NCI-H510A treated with DMSO at 0.1 percent for 48 hours (cell line): ENCODE data around the gene DRG2.

Source experiments
- DNase-seq: peaks from one replicate; lab custom pipeline; 2025; lab: John Stamatoyannopoulos, UW

DRG2 gene

DNA sequence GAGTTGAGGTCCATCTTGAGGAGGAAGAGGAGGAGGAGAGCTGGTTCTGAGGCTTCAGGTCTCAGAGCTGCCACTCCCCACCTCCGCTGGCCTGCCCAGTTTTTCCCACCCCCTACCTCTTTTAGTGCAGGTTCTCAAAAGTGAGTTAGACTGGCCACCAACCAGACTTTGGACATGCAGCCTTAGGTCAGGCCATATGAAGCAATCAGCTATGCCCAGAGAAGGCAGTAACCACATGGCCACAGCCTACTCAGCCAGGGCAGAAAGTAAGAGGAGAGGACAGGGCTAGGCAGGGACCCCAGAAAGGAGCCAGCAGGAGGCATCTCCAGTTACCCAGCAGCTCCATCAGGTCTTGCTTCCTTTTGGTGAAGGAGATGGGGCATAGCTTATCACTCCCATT is 29.8 kb downstream of the DRG2 start:
- no peak for DNase-seq

DNA sequence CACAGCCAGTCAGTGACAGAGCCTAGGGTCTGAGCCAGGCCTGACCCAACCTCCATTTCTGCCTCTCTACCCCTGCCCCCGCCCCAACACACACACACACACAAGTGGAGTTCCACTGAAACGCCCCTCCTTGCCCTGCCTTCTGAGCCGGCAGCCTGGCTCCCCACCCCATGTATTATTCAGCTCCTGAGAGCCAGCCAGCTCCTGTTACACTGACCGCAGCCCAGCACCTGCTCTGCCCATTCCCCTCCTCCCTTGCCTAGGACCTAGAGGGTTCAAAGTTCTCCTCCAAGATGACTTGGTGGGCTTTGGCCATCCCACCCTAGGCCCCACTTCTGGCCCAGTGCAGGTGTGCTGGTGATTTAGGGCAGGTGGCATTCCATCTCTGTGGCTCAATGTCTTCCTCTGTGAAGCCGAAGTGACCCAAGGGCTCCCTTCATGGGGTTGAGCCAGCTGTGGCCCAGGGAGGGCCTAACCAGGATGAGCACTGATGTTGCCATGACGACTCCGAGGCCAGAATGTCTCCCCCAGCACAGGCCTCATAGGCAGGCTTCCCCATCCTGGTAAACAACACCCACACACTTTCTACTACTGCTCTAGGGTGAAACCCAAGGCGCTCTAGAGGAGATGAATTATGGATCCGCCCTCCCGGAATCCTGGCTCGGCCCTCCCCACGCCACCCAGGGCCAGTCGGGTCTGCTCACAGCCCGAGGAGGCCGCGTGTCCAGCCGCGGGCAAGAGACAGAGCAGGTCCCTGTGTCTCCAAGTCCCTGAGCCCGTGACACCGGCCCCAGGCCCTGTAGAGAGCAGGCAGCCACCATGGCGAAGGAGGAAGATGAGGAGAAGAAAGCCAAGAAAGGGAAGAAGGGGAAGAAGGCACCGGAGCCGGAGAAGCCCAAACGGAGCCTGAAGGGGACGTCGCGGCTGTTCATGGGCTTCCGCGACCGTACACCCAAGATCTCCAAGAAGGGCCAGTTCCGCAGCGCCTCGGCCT is 30.5 kb downstream of the DRG2 start:
- DNase-seq = no peak

DNA sequence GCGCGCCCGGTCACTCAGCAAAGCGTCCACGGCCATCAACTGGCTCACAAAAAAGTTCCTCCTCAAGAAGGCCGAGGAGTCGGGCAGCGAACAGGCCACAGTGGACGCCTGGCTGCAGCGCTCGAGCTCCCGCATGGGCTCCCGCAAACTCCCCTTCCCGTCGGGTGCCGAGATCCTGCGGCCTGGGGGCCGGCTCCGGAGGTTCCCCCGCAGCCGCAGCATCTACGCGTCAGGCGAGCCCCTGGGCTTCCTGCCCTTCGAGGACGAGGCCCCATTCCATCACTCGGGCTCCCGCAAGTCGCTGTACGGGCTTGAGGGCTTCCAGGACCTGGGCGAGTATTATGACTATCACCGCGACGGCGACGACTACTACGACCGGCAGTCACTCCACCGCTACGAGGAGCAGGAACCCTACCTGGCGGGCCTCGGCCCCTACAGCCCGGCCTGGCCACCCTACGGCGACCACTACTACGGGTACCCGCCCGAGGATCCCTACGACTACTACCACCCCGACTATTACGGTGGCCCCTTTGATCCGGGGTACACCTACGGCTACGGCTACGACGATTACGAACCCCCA is 31.5 kb downstream of the DRG2 start:
- no peak for DNase-seq

DNA sequence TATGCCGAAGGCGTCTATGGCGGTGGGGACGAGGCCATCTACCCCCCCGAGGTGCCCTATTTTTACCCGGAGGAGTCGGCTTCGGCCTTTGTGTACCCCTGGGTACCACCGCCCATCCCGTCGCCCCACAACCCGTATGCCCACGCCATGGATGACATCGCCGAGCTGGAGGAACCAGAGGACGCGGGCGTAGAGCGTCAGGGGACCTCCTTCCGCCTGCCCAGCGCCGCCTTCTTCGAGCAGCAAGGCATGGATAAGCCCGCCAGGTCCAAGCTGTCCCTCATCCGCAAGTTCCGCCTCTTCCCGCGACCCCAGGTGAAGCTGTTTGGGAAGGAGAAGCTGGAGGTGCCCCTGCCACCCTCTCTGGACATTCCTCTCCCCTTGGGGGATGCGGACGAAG is 32.2 kb downstream of the DRG2 start:
- no peak for DNase-seq

DNA sequence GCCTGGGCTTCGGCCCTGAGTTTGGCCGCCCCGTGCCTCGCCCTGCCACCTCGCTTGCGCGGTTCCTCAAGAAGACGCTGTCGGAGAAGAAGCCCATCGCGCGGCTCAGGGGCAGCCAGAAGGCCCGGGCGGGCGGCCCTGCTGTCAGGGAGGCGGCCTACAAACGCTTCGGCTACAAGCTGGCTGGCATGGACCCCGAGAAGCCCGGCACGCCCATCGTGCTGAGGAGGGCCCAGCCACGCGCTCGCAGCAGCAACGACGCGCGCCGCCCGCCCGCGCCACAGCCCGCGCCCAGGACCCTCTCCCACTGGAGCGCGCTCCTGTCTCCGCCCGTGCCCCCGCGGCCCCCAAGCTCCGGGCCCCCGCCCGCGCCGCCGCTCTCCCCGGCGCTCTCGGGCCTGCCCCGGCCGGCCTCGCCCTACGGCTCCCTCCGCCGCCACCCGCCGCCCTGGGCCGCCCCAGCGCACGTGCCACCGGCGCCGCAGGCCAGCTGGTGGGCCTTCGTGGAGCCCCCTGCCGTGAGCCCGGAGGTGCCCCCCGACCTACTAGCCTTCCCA is 32.8 kb downstream of the DRG2 start:
- DNase-seq = no peak

DNA sequence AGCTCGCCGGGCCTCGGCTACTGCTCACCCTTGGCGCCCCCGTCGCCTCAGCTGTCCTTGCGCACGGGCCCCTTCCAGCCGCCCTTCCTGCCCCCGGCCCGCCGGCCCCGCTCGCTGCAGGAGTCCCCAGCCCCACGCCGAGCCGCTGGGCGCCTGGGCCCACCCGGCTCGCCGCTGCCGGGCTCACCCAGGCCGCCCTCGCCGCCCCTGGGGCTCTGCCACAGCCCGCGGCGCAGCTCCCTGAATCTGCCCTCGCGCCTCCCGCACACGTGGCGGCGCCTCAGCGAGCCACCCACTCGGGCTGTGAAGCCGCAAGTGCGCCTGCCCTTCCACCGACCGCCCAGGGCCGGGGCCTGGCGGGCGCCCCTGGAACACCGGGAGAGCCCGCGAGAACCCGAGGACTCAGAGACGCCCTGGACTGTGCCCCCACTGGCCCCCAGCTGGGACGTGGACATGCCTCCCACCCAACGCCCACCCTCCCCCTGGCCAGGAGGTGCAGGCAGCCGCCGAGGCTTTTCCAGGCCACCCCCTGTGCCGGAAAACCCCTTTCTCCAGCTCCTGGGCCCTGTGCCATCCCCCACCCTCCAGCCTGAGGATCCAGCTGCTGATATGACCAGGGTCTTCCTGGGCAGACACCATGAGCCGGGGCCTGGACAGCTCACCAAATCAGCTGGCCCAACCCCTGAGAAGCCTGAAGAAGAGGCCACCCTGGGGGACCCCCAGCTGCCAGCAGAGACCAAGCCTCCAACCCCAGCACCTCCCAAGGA is 33.6 kb downstream of the DRG2 start:
- DNase-seq = no peak

DNA sequence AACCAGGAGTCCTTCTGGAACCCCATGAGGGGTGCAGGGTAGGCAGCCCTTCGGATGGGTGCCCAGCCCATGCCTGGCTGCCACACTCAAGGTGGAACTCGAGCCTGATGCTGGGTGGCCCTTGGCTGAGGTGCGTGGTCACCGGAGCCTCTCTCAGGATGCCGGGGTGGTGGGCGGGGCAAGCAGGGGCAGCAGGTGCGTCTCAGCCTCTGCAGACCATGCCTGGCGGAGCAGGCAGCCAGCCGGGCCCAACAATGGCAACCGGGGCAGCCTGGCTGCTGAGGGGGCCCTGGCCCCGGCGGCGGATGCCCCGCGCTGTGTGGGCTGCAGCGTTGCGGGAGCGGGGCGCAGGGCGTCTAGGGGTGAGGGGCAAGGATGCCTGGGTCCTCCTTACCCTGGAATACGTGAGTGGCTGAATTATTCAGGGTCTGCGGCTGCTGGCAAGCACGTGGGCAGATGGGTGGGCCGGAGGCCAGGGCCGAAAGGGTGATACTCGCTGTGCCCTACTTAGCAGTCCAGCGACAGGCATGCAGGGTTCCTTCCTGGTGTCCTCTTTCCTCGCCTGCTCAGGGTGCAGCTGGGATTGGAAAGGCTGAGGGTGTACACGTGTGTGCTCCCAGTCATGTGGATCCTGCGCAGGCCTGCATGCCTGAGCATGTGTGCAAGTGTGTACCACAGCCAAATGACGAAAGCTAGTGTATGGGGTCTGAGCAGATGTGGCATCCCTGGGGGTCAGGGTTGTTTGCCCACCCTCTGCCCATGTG is 35.4 kb downstream of the DRG2 start:
- no peak for DNase-seq

DNA sequence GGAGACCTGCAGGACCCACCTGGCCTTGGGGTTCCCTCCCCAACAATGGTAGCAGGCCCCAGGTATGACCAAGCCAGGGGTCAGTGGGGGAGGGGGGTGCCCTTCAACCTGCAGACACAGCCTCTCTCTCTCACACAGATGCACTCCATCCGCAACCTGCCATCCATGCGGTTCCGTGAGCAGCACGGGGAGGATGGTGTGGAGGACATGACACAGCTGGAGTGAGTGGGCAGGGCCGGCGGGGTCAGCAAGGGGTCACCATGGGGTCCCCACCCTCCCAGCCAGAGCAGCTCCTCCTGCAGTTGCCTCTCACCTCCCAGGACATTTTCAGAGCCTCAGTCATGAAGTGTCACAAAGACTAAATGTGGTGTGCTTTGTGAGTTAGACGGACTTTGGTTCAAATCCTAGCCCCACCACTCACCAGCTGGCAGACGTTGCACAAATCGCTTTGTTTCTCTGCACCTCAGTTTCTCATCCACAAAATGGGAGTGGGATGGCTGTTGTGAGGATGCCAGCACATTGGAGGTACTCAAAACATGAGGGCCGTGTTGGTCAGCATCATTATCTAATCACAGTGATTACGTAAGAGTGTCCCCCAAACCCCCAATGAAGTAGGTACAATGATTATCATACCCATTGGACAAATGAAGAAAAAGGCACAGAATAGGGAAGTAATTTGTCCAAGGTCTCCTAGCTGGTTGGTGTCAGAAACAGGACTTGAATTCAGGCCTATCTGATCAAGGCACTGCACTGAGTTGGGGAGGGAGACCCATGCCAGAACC is 36.8 kb downstream of the DRG2 start:
- no peak for DNase-seq

DNA sequence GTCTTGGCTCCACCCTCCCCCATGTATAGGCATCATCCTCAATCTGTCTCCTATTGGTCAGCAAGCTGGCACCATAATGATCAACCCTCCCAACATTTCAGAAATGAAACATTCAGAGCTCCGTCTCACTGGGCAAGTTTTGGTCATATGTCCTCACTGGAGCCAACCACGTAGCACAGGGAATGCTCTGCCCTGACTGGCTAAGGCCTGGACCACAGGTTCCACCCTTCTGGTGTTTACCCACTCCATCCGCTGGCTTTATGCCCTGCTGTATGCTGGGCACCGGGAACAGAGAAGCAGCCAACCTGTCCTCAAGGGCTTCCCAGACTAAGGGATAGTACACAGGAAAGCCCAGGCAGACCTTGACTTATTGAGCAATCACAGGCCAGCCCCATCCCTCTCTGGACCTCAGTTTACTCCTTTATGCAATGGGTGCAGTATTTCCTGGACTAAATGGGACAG is 41.3 kb downstream of the DRG2 start:
- peak; percentile 46 for DNase-seq

DNA sequence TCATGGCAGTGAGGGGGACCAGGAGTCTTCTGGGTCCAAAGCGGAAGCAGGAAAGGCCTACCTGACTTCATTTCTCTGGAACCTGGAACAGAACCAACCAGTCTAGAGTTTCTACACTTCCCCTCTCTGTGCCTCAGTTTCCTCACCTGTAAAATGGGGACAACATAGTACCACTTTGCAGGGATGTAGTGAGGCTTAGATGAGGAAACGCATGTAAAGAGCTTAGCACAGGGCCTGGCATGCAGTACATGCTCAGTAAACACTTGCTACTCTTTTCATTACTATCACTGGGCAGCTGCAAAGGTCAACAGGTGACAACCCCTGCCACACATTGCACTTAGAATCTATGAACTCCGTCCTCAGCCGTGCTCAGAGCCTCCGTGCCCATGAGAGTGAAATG is 45.0 kb downstream of the DRG2 start:
- no peak for DNase-seq

DNA sequence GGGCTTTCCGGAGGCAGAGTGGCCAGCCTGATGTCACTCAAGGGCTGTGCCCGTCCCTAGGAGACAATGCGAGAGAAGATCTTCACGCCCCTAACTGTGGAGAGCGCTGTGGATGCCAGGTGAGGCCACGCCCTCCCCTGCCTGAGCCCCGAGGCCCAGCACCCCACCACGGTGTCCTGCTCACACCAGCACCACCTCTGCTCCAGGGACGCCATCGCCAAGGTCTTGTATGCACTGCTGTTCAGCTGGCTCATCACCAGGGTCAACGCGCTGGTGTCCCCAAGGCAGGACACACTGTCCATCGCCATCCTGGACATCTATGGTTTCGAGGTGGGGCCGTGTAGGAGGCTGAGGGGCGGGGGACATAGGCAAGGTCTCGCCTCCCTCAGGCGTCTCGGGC is 48.6 kb downstream of the DRG2 start:
- no peak for DNase-seq

DNA sequence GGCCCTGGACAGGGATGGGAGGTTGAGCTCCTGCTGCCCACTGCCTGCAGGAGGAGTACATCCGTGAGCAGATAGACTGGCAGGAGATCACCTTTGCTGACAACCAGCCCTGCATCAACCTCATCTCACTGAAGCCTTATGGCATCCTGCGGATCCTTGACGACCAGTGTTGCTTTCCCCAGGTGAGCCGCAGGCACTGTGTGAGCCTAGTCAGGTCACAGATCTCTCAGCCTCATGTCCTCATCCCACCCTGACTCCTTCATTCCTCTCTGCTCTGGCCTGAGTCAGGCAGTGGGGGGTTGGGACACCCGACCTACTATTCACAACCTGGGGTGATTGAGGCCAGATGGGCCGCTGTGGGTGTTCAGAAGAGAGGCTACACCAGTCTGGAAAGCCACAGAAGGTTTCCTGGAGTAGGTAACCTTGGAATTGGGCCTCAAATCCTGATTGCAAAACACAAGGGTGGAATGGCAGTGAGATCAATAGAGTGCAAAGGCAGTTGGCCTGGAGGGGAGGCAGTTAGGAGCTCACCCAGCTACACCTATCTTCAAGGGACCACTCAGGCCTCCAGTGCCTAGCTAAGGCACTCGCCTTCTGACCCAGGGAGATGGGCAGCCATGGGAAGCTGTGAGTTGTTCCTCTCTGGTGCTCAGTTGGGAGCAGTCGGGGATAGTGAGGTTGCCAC is 50.5 kb downstream of the DRG2 start:
- no peak for DNase-seq

DNA sequence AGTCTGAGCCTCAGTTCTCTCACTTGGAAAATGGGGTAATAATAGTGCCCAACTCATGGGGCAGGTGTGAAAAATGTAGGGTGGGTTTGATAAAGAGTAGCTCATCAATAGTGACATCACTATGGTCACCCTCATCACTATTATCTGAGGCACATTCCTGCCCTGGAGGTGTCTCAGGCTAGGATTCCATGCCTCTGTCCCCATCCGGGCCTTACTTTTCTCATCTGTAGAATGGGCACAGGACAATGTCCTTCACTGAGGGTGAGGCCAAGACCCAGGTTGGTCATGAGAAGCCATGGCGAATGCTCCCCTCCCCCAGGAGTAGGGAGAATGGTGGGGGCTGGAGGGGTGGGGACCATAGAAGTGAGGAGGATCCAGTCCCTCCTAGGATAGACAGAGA is 51.3 kb downstream of the DRG2 start:
- DNase-seq = no peak

DNA sequence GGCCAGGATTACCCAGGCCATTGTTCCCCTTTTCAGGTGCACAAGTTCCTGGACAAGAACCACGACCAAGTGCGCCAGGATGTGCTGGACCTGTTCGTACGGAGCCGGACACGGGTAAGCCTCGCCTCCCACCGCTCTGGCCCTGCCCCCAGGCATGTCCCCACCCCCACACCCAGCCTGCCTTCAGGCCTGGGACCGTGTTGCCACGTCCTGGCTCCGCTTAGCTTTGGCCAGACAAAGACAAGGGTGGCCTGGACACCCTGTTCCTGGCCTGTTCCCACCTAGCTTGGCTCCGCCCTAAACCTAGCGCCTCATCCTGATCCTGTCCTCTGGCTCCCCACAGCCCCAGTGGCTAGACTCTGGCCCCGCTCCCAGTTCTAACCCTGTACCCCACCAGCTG is 51.8 kb downstream of the DRG2 start:
- DNase-seq = no peak

DNA sequence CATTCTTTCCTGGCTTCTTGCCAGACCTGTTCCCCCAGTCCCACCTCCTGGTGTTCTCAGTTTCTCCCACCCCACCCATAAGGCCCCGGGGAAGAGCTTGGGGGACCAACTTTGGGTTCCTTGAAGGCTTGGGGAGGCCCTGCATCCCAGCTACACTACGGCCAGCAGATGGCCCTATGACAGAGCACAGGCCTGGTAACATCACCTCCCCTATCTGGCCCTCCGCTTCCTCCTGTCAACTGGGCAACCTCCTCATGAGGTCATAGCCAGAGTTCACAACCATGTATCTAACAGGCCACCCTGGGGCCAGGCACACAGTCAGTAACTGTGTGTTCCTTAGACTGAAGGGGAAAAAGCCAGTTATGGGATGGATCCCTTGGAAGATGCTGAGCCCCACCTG is 52.2 kb downstream of the DRG2 start:
- no peak for DNase-seq

DNA sequence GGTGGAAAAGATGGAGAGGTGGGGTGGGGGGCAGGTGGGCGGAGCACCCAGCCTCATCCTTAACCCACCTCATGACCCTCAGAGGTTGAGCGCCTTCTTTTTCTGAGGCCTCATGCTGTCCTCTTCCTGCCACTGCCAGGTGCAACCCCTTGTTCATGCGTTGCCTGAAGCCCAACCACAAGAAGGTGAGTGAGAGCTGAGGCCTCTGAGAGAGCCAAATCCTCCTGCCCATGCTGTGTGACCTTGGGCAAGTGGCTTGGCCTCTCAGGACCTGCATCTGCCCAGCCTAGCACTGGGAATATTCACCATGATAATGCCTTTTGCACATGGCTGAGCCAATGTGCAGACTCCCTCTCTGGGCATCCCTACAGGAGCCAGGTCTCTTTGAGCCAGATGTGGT is 52.9 kb downstream of the DRG2 start:
- DNase-seq = no peak

DNA sequence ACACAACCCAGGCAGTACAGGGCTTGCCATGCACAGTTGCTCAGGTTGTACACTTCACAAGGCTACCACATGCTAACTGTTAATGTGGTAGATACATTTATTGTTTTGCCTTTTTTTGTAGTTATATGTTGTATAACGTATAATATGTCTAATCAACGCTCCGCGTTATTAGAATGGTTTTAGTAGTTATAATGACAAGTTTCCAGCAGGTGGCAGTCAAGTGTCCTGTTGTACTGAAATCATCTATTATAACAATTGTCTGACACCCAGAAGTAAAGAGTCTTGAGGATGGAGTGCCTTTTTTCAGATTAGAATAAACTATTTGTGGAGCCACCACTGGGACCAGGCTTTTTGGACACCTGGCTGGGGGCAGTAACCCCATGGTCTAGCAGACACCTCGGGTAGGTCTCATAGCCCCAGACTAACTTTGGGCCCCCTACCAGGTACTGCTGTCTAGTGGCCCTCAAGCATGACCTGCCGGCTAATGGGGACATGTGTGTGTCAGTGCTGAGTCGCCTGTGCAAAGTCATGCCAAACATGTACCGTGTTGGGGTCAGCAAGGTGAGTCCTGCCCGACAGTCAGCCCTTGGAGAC is 53.6 kb downstream of the DRG2 start:
- peak; percentile 72 for DNase-seq

DNA sequence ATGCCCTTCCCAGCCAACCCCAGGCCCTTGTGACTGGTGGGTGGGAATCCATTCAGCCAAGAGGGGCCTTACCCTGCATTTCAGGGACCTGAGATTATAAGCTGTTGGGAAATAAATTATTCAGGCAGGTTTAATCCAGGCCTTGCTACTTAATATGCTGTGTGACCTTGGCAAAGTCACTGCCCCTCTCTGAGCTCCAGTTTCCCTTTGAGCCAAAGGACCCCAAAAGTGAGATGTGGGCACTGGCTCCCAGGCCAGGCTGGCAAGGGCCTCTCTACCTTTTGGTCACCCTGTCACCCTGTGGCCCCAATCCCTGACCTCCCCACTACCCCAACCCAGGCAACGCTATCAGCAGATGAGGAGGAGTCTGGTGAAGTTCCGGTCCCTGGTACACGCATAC is 54.7 kb downstream of the DRG2 start:
- DNase-seq = no peak

DNA sequence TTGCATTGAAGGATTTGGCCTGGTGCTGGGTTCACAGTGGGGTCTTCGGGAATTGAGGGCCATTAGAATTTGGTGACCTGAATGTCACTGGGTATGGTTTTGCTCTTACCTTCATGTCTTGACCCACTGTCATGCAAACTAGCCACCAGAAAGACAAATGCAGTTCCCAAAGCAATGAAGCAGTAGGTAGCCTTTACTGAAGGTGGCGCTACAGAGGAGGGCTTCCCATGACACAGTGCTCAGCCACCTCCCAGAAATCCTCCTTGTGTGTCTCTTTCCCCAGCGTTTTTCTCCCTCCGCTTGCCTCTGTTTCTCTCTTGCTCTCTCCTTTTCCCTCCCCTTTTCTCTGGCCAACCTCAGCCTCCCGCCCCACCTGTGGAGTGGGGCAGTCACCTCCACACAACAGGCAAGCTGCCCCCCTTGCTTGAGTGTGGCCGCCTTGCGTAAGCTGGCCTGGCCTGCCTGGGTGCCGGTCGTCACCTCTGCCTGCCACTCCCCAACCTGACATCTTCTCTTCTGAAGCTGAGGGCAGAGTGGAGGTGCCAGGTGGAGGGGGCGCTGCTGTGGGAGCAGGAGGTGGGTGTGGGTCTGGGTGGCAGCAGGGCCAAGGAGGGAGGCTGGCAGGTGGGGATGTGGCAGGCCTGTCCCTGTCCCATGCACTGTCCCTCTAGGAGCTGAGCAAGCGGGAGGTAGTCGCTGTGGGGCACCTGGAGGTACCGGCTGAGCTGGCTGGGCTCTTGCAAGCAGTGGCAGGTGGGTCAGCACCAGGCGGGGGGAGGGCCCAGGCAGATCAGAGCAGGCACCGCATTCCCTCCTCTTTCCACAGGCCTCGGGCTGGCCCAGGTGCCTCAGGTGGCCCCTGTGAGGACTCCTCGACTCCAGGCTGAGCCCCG is 55.5 kb downstream of the DRG2 start:
- no peak for DNase-seq
